NCI-H2196 treated with DMSO at 0.1 percent for 48 hours (cell line): ENCODE results near the gene OXCT1.
"Not testable (repeated sequence)": the region's sequence is repeated elsewhere in the genome, so short reads cannot be mapped to it uniquely, and the experiment has no call there.

Experiments used
- DNase-seq: peaks from one replicate; lab custom pipeline; 2025; ENCODE audit not compliant: unreplicated experiment; lab: John Stamatoyannopoulos, UW

The OXCT1 gene

DNA sequence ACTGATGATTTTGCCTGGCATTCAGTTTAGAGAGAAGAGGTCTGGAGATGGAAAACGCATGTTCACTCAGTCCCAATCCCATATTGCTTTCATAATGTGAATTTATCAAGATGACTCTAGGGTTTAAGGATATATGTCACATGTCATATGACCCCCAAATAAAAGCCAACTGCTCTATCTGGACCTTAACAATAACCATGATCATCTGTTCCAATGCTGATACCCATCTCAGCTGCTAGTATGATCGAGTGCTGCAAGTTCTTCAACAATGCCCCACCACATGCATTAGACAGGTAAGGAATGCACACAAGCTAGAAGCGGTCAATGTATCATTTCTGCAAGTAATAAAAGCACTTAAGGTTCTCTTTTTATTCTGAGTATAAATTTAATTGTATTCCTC lies 91.8 kb downstream of the OXCT1 start:
- DNase-seq = no peak

DNA sequence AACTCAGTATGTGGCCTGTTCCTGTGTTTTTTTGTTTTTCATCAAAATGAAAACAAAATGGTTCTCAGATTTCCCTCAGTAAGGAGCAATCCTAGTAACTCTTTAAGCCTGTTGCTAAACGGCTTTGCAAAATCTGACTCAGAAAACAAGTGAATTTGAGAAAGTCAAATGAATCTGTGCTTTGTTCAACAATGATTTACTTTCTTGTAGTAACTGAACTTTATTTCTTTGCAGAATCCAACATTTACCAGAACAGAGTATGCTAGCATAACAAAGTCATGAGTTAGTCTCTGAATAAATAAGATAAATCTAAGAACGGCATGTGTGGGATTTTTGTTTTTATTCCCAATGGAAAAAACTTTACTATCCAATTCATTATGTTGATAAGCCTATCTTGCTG lies 93.8 kb downstream of the OXCT1 start:
- DNase-seq = no peak

DNA sequence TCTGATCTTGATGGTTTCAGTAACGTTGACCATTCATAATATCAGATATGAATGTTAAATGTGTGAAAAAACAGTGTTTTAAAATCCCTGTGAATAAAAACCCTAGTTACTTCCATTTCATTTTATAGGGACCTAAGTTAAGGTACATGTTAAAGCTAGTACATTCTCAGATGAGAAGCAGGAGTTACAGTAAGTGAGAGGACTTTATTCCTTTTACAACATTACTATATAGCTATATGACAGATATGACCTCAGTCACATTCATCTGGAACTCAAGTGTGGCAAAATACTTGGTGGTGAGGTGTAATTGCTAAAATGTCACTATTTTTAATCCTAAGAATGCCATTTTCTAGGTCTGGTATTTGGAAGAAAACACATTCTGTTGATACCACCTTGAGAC lies 96.4 kb downstream of the OXCT1 start:
- no peak for DNase-seq

DNA sequence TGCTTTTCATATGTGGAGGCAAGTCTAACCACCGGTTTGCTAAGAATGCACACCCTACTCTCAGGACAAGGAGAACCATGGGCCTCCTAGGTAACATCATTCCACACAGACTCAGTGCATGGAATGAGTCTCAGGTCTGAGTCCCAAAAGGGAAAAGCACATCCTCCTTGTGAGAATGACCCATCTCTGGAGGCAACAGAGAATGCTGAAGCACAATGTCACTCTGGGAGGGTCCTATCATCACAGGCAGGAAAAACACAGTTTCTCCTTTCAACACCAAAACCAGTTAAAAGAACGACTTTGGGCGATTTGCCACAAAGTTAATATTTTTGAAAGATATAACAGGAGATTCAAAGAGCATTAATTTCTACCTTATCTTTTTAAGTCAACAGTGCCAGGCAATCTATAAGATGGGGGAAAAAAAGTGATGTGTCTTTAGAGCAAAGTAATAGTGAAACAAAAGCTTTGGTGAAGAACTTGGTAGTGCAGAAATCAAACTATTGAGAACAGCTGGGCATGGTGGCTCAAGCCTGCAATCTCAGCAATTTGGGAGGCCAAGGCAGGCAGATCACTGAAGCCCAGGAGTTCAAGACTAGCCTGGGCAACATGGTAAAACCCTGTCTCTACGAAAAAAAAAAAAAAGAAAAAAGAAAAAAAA lies 97.3 kb downstream of the OXCT1 start:
- no peak for DNase-seq

DNA sequence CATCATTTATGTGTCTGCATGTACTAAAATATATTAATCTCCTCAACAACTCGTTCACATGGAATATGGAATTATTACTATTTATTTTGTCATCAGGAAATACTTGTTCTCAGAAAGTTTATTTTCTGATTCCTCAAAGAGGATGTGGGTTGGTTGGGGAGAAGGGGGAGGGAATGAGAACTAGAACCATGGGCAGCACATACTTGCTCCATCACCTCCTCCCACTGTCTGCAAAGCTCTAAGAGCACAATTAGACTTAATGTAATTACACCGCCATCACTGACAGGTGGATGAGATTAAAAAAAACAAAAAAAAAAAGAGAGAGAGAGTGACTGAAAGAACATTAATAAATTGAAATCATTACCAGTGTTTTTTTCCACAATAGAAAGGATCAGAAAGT lies 98.2 kb downstream of the OXCT1 start:
- no peak for DNase-seq

DNA sequence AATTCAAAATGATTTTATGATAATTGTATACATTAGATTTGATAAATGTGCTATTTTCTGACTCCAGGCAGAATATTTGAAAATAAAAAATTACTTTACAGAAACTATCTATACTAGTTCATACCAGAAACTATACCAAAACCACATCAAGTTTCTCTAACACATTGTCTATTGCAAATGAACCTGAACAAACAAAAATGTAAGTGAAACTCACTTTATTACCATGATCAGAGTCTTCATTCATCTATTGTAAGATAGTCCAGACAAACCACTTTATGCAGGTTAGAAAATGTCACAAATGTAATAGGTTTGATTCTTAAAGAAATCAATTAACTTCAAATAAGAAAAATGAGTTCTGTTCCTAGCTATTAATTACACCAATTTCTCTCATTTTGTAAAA lies 99.4 kb downstream of the OXCT1 start:
- no peak for DNase-seq

DNA sequence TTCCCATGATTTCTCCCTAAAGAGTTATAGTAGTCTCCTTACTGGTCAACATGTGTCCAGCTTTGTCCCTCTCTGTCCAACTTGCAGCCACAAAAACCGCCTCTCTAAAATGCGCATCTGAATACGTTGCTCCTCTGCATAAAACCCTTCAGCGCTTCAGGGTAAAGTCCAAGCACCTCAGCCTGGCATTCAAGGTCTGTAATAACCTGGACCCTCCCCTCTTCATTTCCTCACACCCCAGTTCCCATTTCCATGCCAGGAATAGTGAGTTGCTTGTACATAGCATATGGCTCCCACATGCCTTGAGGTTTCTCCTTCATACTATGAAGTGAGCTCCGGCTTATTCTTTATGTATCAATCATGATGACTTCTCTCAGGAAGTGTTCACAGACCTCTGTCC lies 101.5 kb downstream of the OXCT1 start:
- no peak for DNase-seq

DNA sequence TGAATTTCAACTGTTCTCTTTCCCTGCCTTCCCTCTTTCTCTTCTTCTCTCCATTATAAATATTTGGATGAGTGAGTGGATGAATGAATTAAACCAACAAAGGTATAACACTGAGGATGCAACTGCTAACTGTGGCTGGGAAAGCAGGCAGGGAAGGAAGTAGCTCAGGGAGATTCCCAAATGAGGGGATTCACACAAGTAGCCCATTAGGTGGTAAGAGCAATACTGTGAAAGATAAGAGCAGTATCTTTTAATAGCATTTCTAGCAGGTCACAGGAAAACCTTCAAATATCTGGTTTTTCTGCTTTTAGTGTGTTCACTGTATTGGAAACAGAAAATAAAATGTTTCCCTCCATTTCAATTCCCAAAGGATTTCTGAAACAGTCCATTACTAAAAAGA lies 105.6 kb downstream of the OXCT1 start:
- no peak for DNase-seq

DNA sequence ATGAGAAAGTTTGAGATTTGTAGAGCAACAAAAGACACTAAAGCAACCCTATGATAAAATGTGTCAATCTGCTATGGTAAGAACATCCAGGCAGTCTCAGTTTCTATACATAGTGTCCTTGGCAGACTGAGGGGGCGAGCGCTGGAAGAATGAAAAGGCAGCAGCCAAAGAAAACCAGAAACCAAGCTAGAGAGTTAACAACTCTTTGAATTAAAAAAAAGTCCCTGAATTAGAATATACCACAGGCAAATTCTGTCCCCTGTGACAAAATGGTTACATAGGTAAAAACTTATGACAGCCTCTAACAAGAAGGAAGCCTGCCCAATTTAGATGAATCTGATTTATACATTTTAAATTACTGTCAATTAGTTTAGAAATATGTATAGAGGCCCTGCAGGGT lies 106.7 kb downstream of the OXCT1 start:
- DNase-seq = no peak

DNA sequence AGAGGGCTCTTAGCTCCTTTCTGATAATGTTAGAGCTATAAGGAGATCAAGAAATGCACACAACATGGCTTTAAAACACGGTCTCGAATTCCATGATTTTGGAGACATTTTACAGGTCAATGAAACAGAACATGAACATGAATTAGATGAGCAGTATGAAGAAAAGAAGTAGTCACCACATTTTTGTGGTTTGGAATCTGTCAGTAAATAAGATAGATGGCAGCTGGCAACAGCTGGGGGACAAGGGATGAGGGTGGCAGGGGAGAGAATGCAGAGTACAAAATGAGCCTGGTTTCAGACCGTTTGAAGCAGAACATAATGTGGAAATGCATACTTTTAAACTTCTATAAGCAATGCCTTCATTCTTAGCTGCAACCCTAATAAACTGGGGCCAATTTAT lies 107.1 kb downstream of the OXCT1 start:
- DNase-seq = no peak

DNA sequence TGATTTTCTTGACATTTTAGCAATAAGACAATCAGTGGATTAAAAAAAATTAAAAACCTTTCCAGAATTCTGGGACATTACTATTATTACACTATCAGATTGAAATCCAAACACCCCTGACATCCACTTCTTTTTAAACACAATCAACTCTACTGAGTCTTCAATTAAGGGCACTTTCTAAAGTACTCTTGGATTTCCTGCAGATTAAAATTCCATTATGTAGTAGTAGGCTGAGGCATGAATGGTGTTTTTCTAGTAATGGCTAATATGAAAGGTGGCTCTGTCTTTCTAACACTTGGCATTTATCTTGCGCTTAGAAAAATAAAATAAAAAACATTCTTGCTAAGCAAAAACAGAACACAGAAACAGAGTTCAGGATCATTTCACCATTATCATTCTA lies 107.8 kb downstream of the OXCT1 start:
- DNase-seq = no peak

DNA sequence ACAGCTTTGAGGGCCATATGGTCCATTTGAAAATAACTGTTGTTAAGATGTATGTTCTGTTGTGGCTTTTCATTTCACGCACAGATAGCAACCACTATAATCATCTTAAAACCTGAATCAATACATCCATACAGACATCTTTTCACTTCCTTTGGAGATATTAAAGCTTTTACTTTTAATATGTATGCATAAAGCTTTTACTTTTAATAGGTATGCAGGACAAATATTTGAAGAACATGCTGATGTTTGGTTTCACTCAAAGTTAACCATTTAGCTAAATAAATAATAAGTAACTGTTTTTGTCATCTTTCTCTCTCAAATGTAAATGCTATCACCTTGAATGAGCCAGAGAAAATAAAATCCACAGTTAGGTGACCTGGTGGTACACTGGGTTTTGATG lies 108.6 kb downstream of the OXCT1 start:
- DNase-seq = no peak

DNA sequence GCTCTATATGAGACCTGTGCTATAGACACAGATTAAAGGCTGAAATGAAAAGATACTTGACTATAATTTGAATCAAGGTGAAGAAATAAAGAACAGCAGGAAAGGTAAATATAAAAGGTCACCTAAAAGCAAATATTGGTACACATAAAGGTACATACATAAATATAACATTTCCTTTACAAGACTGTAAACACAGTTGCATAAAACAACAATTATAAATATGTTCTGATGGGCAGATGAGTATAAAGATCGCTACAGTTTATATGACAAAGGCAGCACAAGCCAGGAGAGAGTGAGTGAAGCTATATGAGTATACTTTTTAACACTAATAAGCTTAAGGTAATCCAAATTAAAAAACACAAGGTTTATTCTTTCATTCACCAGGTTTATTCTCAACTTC lies 114.5 kb downstream of the OXCT1 start:
- no peak for DNase-seq

DNA sequence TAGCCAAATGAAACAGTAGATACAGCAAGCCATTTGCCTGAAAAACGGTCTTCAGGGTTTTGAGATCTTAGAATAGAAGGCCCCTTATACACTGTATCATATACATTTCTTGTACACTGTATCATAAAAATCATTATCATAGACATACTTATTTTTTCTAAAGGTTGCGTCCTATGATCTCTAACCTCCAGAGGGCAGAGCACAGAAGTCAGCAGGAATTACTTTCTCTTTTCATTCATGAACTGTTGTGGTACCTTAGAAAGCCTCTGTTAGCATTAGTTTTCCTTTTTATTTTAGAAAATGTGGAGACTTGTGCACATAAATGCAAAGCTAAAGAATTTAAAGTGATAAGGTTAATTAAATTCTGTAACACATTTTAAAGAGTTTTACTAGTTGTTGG lies 115.4 kb downstream of the OXCT1 start:
- DNase-seq = no peak

DNA sequence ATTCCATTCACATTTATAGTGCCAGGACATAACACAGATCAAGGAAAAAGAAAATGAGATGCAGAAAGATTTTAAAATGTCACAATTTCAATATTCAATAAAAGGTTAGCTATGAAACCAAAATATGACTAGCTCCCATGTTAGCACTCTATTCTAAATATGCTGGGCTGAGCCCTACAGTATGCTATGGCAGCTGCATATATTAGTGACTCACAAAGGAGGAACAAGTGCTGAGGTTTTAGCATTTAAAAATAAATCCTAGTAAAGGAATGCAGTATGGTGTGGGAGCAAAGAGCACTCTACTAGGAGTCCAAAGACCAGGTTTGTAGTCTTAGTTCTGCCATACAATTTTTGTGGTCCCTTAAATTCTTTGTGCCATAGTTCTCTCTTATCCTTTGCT lies 118.4 kb downstream of the OXCT1 start:
- DNase-seq = no peak

DNA sequence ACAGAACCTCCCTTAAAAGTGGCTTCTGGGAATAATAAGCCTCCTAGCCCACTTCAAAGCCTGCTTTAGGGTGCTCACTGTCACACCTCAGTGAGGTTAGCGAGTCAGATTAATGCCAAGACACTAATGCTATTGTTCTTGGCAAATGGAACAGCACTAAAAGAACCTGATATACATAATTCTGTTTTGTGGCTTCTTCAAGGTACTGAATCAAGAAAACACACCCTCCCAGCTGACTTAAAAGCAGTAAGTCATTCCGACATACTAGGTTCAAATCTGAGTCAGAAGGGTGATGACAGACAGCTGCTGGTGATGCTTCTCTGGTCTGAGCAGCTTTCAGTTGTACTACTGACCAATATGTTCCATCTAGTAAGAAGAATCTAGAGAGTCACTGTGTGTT lies 121.6 kb downstream of the OXCT1 start:
- DNase-seq = no peak

DNA sequence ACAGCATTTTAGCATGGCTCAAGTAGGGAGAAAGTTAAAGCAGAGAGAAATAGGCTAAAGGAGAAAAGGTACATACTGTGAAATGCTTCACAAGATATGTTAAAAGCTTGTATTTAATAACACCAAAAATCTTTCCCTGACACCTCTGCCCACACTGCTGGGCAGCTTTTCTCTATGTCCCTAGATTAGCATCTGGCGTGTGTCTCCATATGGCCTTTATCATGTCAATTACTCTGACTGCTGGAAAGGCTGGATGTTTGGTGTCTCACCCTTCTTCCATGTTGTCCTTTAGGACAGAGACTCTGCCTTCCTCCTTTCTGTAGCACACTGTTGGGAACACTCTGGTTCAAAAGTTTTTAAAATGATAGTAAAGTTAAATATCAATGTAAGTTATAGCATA lies 122.5 kb downstream of the OXCT1 start:
- DNase-seq = no peak

DNA sequence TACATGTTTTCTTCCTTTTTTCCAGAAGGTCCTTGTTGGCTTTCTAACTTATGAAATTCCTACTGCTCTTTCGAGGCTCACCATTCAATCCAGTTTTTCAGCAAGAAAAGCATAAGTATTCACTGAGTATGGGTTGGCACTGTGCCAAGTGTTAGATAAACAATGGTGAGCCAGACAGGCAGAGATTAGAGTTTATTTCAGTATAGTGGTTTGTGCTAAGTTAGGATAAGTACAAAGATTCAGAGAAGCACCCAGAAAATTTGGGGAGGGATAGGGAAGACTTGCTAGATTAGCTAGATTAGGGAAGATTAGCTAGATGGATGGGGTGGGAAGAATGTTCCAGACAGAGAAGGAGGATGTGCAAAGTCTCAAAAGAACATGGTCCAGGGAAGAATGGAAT lies 122.9 kb downstream of the OXCT1 start:
- DNase-seq = no peak

DNA sequence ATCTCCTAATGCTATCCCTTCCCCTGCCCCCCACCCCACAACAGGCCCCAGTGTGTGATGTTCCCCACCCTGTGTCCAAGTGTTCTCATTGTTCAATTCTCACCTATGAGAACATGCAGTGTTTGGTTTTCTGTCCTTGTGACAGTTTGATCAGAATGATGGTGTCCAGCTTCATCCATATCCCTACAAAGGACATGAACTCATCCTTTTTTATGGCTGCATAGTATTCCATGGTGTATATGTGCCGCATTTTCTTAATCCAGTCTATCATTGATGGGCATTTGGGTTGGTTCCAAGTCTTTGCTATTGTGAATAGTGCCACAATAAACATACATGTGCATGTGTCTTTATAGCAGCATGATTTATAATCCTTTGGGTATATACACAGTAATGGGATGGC lies 127.6 kb downstream of the OXCT1 start:
- not testable (repeated sequence) for DNase-seq

DNA sequence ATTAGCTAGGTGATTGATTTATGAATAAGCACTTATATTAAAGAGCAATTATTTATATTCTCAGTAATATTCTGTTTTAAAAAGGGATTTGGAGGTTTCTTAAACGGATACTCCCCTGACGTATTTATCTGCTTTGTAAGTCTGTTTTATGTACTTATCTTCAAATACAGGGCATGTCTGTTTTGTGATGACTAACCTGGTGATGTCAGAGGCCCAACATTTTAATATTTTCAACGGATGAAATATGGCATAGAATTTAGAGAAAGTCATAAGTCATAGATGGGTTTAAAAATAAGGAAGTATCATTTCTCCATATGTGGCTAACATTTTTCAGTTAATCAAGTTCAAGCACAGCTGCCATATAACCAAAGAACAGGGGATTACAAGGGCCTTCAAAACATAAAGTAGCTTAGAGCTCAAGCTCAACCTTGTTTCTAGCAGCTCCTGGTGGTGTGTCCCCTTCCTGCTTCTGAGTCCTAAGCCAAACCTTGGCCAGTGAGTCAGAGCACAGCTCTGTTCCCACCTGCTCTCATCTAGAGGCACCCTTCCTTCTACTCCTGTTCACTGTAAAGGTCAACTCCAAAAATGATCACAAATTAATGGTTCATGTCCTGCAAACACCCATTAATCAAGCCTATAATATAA lies 131.4 kb downstream of the OXCT1 start:
- no peak for DNase-seq

DNA sequence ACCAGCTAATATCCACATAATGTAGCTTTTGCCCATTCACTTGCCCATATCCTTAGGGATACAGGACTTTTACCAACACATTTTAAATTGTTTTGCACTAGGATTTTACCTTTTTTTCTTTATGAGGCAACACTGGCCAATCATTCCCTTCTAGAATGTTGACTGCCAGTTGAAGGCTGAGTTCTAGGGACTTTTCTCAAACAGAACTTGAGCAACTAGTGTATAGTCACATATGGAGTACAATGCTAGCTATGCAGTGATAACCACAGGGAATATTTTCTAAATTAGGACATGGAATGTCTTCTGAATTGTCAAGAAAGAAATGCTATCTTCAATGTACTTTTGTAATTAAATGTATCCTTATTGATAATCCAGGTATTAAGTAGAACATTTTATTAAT lies 133.6 kb downstream of the OXCT1 start:
- no peak for DNase-seq

DNA sequence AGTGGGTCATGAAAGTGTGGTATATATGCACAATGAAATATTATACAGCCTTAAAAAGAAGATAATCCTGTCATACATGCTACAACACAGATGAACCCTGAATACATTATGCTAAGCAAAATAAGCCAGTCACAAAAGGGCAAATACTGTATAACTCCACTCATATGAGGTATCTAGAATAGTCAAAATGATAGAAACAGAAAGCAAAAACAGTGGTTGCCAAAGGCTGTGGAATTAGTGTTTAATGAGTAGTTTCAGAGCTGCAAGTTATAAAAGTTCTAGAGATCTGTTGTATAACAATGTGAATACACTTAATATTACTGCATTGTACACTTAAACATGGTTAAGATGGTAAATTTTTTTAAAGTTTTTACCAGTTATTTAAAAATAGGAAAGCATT lies 135.0 kb downstream of the OXCT1 start:
- no peak for DNase-seq

DNA sequence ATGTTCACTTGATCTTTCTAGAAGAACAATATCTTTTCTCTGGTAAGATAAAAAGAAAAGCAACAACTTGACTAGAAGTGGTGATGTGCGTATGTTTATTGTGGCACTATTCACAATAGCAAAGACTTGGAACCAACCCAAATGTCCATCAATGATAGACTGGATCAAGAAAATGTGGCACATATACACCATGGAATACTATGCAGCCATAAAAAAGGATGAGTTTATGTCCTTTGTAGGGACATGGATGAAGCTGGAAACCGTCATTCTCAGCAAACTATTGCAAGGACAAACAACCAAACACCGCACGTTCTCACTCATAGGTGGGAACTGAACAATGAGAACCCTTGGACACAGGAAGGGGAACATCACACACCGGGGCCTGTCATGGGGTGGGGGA lies 140.8 kb downstream of the OXCT1 start:
- DNase-seq = not testable (repeated sequence)
